H1 (cell line): Measurements from ENCODE around the gene LPCAT3. TPM values are rescaled to one million over a fixed set of nuclear protein-coding genes. Genes with fewer than 3 reads are reported as not detected.

ENCODE experiments used
- MAFK ChIP-seq: IDR thresholded peaks from 2 replicates; pipeline ENCODE4 v1.6.1; 2012; ENCODE audit warnings: low read depth, mild to moderate bottlenecking, improper control_type of control experiment, low read length
- RAD21 ChIP-seq, 2 experiments: IDR thresholded peaks in 1 of 2; conservative IDR thresholded peaks in 1 of 2; 2 replicates each; pipeline ENCODE4 v1.6.1; 2011; ENCODE audit warnings: low read depth in 2 of 2, low read length in 2 of 2, improper control_type of control experiment in 1 of 2, inconsistent platforms in 1 of 2, mild to moderate bottlenecking in 1 of 2, moderate library complexity in 1 of 2
- RBBP5 ChIP-seq: IDR thresholded peaks from 2 replicates; pipeline ENCODE4 v1.7.1; 2012; ENCODE audit warnings: low read depth, mild to moderate bottlenecking, inconsistent platforms, low read length, moderate library complexity, borderline replicate concordance
- SIN3A ChIP-seq, 2 experiments: IDR thresholded peaks in 1 of 2; conservative IDR thresholded peaks in 1 of 2; 2 replicates each; pipeline ENCODE4 v1.6.1; 2011 to 2012; ENCODE audit warnings: low read length in 2 of 2, improper control_type of control experiment in 1 of 2, low read depth in 1 of 2, mild to moderate bottlenecking in 1 of 2
- polyA plus RNA-seq, 7 experiments: library from polyadenylated mRNA; depleted of rRNA in 3 of 7; stranded (reverse) in 5 of 7; unstranded in 2 of 7; fragments of >200 nt in 5 of 7; fragments of 200-250 nt in 2 of 7; gene quantifications; 1 replicate in 5 of 7; 2 replicates in 1 of 7; 4 replicates in 1 of 7; pipeline versions ENCODE4 v1.2.1 to v1.2.3, GENCODE V29; 2011 to 2013; ENCODE audit warnings: missing spikeins in 2 of 7, mixed read lengths in 2 of 7
- total RNA-seq: library from RNA; stranded (reverse); fragmentation: NEBNext Ultra II Directional; extraction: Animal tissue kit (Norgen Biotek cat#: 25700); gene quantifications from 2 replicates; pipeline ENCODE4 v1.2.1, GENCODE V29; 2021

LPCAT3 gene
- total and polyA plus RNA-seq, 2 of the 8 experiments (the other 6 are each of a cell fraction or from before 2014, with no cell fraction given) = 55.8 to 70.4 TPM

GRCh38 chr12:7060353-7060954 is 42.2 kb upstream of the LPCAT3 start, which contains the start of gene C1S (continued):
- TF ChIP-seq RAD21 (IDR thresholded peaks at IDR 0.05 in 1 of 2, conservative IDR thresholded peaks at IDR 0.05 in 1 of 2; ENCODE audit: low read depth in 2 of 2, low read length in 2 of 2) (peak; percentile 91 to 94), MAFK (peak; percentile 95), SIN3A (conservative IDR thresholded peaks at IDR 0.05 in 1 of 2, IDR thresholded peaks at IDR 0.05 in 1 of 2; ENCODE audit: low read depth in 1 of 2, low read length in 2 of 2) (0 out of 4 replicates have a peak, but pooled peaks of 1 of the 2 experiments have one; percentile 40), RBBP5 (peak; percentile 45; the same call in 1 of the 2 replicates)
